Right renal pelvis (tissue), 4 donors: ENCODE data around the gene FGFR4. TPM values are rescaled to one million over a fixed set of nuclear protein-coding genes. Genes with fewer than 3 reads are reported as not detected.

Source experiments
- DNase-seq, 4 donors: peaks; one replicate each; pipeline ENCODE4 v3.0.0-alpha.2; 2013; ENCODE audit warnings: low read depth in 4 of 4, low spot score in 3 of 4, missing footprints in 1 of 4
- polyA plus RNA-seq, 4 donors: library from polyadenylated mRNA; unstranded; fragments of 120-200 nt; gene quantifications; one replicate each; pipeline ENCODE4 v1.2.1, GENCODE V29; 2013; ENCODE audit not compliant: insufficient read length in 4 of 4

Gene FGFR4
- polyA plus RNA-seq, 4 donors: 61.5 to 93.3 (median 63.3) TPM

DNA sequence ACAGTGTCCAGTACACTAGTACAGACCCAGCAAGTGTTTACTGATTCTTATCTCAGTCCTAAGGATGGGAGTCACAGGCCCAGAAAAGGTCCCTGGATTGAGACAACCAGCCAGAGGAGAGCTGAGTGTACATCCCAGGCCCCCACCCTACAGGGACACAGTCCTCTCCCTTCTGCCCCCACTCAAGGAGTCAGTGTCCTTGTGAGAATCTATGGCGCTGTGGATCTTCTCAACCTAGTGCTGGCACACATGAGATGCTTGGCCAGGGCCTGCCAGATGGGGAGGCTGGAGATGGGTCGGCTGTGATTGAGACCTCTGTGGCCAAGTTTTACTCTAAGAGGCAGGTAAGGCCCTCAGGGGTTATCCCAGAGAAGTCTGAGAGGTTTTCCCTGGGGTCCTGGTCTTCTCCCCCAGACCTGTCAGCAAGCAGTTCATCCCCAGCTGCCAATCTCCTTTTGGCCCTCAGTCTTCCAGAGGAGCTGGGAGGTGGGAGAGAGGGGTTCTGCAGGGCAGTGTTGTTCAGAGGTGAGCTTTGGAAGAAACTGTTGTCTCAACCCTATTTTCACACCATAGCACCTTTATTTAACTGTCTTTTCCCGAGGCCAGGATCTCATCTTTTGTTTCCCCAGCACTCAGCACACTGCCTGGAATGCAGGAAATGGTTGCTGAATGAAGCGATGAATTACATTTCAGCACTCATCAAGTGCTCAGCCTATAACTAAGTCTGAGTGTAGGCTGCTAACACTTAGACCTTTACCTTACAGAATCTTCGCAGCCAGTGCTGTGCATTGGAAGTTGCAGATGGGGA, 43.7 kb downstream of the FGFR4 start:
- no peak for DNase-seq

DNA sequence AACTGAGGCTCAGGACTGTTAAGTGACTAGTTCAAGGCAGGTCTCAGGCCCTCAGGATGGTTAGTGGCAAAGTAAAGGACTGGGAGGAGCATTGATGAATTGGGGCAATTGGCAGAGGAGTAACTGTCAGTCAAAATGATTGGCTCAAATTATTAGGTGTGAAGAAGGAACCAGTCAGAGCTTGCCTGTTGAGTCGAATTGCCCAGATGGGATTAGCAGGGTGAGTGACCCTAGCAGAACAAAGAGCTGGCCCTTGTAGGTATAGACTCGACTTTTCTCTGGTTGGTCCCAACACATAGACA, 44.3 kb downstream of the FGFR4 start:
- no peak for DNase-seq

DNA sequence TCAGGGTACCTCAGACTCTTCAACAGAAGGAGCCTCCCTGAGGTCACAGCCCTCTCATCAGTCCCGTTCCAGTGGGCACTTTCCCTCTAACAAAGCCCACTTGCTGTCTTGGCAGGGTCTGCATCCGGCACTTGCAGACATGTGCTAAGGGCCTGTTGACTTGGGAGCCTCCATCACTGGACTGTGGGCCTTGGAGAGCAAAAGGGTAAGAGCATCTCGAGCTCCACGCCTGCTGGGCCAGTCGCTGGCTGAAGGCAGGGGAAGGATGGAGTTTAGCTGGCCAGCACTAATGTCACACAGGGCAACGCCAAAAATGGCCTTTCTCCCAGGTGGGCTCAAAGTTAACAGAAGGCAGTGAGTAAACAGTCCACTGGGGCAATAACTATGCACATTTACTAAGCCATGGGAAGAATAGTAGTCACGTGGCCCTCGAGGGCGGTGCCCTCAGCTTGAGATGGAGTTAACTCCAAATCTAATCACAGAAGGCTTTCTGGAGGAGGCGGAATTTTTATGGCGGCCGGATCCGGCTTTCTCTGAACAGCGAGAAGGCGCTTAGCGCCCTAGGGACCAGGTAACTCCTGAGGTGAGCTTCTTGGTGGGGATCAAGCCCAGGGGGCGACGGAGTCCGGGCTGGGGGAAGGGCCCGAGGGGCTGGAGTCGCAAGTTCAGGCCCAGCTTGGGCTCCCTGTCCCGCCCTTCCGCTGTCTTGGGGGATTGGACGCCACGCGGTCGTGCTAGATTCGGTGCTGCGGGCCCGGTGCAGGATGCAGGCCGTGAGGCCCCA, 44.8 kb downstream of the FGFR4 start:
- DNase-seq: no peak

DNA sequence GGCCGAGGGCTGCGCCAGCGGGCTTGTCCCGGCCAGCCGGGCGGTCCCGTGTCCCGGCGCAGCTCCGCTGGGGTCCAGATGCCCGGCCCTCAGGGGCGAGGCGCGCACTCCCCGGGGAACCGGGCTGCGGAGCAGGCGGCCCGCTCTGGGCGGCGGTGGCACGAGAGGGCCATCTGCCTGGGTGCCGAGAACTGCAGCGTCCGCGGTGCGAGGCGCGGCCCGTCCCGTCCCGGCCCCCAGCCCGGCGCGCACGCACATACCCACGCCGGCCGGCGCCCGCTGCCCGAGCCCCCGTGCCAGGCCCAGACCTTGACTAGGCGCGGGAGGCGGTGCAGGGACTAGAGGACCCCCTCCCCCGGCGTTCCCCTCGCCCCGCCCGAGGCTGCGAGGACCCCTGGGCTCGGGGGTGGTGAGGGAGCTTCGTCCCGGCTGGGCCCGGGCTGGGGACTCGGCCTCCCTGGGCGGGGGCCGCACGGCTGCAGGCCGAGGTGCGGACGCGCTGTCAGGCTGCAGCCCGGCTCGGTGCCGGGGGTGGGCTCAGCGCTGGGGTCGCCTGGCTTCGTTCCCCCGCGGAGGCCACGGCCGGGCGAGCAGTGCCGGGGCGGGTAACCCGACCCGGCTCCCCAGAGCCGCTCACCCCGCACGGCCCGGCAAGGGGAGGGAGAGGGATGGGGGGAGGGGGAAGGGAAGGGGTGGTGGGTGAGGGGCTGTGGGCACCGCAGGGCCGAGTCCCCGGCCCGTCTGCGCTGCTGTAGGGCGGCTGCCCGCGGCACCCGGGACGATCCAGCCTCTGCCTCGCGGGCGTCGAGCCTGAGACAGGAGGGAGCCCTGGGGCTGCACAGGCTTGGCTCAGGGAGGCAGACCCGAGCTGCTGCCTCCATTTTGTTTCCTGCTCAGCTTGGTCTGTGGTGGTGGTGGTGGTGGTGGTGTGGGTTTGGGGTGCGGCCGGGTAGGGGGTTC, 45.7 kb downstream of the FGFR4 start:
- peak in 1 of 4 donors; percentile 67 for DNase-seq

DNA sequence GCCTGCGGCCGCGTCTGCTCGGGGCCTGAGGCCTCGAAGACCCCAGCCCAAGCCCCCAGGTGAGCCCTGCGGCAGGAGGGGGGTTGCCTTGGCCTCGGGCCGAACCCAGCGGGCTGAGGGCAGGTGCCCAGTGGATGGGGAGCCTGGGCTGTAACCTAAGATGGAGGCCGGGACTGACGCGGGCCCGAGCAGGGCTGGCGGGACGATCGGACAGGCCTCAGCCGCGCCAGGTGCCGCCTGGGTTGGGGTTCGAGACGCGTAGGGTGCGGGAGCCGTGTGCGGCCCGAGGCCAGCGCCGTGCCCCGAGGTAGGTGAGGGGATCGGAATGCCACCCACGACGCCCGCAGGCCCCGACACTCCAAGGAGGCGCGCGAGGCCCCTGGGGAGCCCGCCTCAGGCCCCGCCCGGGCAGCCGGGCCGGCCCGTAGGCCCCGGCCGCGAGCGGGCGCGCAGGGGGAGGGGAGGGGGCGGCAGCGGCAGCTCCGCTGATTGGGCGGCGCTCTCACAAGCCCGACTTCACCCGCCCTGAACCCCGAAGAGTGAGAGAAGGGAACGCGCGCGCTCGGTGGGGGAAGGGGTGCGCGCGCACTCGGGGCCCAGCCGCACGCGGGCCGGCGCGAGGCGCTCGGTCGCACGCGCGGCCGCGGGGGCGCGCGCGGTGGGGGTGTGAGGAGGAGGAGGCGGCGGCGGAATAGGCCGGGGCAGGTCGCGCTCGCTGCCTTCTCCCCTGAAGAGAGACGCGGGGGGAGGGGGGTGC, 46.6 kb downstream of the FGFR4 start, which contains the start of gene NSD1:
Gene NSD1, plus strand, starts transcription at position 678 of the 757 bp plus-strand sequence. CDS start 1,331 bp downstream, outside the sequence.
- DNase-seq: peak; percentile 81 to 88 (median 86)

DNA sequence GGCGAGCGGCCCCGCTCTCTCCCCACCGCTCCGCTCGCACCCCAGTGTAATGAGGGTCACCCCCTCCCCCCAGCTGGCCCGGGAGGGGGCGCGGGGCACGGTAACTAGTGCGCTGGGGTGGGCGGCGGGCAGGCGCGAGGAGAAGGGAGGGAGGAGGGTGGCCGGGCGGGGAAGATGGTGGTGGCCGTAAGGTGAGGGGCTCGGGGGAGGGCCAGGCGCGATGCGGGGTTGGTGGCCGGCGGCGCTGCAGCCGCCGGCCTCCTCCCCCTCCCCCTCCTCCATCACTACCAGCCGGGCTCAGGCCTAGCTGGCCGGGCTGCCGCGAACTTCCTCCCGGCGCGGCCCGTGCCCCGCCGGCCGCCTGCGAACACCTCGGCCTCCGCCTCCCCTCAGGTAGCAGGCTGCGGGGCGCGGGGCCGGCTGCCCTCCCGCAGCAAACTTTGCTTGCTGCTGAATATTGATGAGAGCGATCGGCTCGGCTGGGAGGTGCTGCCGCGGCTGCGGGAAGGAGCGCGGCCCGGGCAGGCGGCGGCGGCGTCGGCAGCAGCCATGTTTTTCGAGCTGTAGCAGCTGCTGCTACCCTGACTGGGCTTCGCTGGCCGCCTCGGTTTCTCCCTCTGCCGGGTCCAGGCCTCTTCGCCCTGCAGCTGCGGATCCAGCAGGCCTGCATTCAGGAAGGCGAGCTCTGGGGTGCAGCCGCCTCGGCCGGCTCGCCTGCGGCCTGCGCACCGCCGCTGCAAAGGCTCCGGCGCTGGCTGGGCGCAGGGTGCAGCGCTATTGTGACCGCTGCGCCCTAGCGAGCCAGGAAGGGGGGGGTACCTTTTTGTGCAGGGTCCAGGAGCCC, 47.4 kb downstream of the FGFR4 start:
- DNase-seq: peak in 1 of 4 donors; percentile 65

DNA sequence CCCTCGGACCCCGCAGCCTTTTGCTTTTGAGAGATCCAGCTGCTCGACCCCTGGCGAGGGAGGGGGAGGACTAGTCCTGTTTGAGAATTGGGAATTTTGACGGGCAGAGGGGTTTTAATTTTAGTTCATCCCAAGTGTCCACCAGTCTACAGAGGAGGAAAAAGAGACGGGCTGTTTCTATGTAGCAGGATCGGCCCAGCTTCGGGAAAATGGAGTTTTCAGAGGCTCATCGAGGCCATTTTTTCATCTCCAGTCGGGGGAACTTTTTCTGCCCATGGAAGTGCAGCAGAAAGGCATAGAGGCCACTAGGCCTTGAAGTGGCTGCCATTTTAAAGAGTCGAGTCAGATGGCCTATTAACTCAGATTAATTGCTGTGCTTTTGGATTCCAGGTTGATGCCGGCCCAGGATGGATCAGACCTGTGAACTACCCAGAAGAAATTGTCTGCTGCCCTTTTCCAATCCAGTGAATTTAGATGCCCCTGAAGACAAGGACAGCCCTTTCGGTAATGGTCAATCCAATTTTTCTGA, 48.0 kb downstream of the FGFR4 start:
- no peak for DNase-seq

DNA sequence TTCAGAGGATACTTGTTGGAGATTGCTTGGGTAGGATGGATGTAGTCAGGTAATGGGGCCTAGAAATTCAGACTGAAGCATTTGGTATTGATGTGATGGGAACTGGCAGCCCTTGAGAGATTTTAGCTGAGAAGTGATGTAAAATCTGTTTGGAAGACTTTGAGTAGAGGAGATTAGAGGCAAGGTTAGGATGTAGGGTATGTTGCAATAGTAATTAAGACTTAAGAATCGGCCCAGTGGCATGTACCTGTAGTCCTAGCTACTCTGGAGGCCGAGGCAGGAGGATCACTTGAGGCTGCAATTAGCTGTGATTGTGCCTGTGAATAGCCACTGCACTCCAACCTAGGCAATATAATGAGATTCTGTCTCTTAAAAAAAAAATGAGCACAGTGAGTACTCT, 53.6 kb downstream of the FGFR4 start:
- DNase-seq: no peak

DNA sequence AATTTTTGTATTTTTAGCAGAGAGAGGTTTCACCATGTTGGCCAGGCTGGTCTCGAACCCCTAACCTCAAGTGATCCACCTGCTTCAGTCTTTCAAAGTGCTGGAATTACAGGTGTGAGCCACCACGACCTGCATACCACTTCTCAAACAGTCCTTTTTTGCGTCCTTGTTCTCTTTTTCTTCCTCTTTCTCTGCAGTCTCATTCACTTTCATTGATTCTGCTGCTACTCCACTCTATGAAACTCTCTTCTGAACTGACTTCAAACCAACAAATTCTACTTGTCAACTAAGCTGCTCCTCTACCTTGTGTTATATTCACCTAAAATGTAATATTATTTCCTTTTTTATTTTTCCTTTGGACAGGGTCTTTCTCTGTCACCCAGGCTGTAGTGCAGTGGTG, 54.8 kb downstream of the FGFR4 start:
- DNase-seq: no peak

DNA sequence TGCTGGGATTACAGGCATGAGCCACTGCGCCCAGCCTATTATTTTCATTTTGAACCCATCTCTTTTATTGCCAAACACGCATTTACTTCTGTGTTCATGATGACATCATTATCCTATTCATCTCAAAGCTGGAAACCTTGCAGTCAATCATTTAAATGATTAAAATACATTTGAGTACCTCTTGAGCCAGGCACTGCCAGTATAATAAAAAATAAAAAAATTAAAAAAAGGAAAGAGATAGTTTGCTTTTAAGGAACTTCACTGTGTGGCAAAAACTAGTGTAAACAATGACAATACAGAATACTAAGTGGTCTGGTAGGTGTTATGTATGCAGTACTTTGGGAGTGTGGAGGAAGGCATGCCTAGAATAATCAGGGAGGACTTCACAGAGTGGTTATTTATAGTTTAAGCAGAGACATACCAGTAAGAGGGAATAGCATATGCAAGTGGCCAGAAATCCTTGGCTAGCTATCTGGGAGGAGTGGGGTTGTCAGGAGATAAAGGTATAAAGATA, 55.4 kb downstream of the FGFR4 start:
- no peak for DNase-seq

DNA sequence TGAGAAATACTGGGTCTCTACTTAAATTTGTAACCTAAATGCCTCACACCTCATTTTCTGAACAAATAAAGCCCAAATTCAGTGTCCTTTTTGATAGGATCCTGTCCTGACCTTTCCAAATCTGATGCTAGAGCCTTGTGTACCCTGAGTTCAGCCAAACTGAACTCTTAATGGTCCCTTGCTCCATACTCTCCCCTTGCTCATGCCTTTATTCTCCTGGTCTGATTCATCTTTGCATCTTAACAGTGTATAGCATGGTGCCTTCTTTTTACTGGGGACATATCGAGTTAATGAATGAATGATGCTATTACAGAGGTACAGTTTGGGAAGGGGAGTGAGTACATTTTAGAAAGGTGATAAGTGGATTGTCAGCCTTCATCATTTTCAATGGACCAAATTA, 56.1 kb downstream of the FGFR4 start:
- DNase-seq: no peak

DNA sequence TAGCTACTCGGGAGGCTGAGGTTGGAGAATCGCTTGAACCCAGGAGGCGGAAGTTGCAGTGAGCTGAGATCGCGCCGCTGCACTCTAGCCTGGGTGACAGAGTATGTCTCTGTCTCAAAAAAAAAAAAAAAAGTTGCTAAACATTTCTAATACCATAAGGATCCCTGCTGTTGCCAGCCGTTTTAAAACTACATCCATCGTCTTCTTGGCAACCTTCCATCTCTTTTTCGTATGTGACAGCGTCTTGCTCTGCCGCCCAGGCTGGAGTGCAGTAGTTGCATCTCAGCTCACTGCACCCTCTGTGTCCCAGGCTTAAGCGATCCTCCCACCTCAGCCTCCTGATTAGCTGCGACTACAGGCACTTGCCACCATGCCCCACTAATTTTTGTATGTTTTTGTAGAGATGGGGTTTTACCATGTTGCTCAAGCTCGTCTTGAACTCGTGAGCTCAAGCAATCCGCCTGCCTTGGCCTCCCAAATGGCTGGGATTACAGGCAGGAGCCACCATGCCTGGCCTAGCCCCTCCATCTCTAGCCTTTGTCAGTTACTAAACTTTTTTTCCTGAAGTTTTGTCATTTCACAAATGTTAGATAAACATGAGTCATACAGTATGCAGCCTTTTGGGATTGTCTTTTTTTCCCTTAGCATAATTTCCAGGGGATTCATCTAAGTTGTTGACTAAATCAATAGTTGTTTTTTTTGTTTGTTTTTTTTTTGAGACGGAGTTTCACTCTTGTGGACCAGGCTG, 60.4 kb downstream of the FGFR4 start:
- no peak for DNase-seq

Other genes starting within 250 kb of the FGFR4 start
- gene HK3, start 187.6 kb upstream of the FGFR4 start, polyA plus RNA-seq: 1 to 10 TPM in 1 of 4 donors, under 1 TPM in 3; 0.42 to 1.3 (median 0.60) TPM
- 10 to 100 TPM; 36.7 to 42.4 (median 39.0) TPM for gene UIMC1, start 80.1 kb upstream of the FGFR4 start, polyA plus RNA-seq
- 10 to 100 TPM; 20.0 to 26.9 (median 23.3) TPM for gene ZNF346, start 64.2 kb upstream of the FGFR4 start, polyA plus RNA-seq
- 10 to 100 TPM; 60.5 to 67.0 (median 64.6) TPM for gene NSD1, start 46.9 kb downstream of the FGFR4 start, polyA plus RNA-seq
- gene RAB24, start 216.8 kb downstream of the FGFR4 start, polyA plus RNA-seq: 10 to 100 TPM; 24.8 to 38.2 (median 27.3) TPM
- gene PRELID1, start 216.9 kb downstream of the FGFR4 start, polyA plus RNA-seq: 100 to 1,000 TPM; 123 to 153 (median 136) TPM
- gene MXD3, start 225.0 kb downstream of the FGFR4 start, polyA plus RNA-seq: 10 to 100 TPM; 13.7 to 23.2 (median 14.5) TPM